Hematopoietic multipotent progenitor cell treated with erythropoietin and hydrocortisone succinate and interleukin-3 and kit ligand, for 4 days (in vitro differentiated cells): ENCODE measurements around the gene CELSR1.

Experiments used
- DNase-seq: peaks from one replicate; pipeline ENCODE4 v3.0.0-alpha.2; 2015

The CELSR1 gene

DNA sequence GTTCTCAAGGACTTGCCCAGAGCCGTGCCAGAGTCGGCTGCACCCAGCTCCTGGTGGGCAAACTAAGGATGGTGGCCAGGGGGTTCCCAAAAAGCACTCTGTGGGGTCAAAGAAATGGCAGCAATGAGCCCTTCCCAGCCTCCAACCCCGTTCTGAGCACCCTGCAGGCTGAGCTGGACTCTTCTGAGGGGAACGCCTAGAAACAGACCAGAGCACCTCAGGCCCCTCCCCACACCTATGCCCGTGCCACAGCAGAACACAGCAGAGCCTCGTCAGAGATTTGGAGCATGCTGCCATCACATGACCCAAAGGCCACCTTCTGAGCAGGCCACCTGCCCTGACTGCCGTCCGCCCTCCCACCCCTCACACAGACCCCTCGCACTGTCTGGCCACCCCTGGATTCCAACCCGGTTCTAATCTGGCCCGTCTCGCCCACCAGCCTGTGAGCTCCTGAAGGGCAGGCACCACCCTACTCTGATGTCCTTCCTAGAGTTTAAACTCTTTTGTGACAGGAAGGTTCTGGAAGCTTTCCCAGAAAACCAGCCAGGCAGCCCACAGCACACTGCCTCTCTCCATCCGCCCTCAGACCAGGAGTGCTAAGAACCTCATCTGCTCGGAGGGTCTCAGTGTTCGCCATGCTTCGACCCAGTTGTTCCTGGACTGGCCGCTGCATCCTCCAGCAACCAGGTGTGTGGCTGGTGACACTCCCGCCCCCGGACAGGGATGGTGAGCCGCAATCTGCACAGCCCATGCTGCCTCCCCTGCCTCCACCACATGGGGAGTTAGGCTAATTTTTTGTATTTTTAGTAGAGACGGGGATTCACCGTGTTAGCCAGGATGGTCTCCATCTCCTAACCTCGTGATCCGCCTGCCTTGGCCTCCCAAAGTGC is 97.6 kb downstream of the CELSR1 start:
- DNase-seq = no peak

DNA sequence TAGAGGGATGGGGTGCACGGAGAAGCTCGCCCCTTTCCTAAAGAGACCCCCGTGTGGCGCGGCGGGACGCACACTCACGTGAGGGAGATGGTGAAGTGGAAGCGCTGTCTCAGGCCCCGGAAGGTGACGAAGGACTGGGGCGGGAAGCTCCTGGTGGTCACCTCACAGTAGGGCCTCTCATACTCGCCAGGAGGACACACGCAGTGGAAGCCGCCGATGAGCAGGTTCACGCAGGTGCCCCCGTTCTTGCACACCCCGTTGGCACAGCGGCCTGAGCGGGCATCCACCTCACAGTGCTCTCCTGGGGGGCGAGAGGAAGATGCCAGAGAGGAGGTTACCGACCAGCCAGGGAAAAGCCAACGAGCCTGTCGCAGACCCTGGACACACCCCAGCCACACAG is 98.3 kb downstream of the CELSR1 start:
- no peak for DNase-seq

DNA sequence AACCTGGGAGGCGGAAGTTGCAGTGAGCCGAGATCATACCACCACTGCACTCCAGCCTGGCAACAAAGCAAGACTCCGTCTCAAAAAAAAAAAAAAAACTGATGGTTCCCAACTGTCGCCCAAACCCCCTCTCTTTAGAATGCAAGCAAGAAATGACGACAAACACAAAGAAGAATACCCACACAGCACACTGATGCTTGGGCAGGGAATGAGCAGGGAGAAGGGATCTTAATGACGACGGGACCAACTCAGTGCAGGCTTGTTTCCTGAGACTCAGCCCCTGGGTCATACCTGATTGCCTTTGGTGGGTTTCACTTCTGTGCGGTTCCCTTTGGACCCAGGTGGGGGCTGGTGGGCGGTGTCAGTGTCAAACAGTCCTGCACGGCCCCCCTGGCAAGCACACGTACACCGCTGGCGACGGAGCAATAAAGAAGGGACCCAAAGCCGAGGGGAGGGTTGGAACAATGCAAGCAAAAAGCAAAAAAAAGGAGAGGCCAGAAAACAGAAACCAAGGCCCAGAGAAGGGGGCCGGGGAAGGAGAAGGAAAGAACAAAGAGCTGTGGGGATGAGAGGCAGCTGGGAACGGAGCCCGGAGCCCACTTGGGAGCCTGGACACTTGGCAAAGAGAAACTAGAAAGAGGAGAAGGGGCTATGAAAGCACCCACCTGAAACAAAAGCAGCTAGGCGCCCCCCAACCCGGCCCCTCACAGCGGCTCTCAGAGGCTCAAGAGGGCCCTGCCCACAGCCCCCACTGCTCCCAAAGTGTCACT is 99.6 kb downstream of the CELSR1 start:
- DNase-seq = no peak

DNA sequence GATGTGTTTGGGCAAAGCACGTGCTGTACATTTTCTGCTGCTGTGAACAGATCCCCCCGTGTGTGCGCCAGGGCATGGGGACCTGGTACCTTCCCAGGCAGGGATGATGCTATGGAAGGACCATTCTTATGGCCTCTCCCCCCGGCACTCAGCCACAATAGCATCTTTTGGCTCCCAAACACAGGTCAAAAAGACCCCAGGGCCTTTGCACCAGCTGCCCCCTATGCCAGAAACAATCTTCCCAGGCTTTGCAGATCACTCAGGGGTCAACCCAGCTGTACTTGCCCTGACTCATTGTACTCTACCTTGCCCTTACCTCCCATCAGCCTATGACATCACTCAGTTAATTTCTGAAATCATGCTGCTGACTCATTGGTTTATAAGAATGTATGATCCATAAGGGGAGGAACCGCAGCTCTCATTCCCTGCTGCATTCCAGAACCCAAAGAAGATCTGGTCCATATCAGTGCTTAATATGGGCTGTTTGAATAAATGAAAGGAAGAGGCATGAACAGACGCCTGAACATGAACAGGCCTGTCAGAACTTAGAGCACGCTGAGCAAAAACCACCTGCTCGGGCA is 100.7 kb downstream of the CELSR1 start:
- DNase-seq = no peak

DNA sequence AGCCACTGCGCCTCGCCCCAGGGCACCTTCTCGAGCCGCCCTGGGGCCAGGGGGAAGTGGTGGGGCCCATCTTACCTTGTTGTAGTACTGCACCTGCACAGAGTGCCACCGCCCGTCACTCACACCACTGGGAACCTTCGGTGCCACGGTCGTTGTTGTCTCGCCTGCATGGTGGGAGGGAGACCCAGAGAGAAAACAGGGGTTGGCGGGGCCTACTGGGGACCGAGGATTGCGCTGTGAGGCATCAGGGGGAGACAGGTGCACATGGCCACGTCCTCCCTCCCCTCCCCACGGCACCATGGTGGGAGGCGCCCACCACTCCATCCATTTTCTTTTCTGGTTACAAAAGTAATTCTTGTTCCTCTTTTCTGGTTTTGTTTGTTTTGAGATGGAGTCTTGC is 104.1 kb downstream of the CELSR1 start:
- DNase-seq = no peak

DNA sequence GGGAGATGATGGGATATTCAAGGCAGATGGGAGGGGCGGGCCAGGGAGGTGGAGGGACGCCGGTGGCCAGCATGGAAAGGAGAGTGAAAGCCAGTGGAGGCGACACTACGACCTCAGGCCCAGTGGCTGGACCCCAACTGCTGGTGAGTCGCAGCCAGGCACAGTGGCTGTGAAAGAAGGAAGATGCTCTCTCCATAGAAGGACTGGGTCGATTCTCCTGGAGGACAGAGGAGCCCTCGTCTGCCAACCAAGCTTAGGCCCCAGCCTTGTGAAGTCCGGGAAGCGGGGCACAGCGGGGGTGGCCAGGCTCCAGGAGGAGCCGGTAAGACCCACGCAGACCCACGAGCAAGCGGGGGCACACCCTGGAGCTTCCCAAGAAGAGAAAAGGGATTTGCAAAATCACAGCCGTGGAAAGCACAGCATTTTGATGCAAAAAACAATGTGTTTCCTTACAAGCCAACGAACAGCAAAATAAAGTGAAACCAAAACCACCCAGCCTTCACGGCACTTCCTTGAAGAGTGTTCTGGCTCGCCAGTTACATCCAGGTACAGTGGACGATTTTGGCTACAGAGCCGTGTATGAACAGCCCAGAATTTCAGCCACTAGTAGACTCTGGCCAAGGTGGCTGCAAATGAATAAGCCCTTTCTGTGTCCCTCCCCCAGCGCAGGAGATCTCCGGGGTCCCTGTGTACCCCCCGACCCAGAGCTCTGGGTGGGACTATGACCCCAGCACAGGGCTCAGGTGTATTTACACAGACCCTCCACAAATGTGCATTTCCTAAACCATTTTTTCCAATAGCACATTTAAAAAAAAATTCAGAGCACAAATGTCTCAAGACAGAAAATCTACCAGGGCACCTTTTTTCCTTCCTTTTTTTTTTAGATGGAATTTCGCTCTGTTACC is 105.0 kb downstream of the CELSR1 start:
- peak; percentile 34 for DNase-seq

DNA sequence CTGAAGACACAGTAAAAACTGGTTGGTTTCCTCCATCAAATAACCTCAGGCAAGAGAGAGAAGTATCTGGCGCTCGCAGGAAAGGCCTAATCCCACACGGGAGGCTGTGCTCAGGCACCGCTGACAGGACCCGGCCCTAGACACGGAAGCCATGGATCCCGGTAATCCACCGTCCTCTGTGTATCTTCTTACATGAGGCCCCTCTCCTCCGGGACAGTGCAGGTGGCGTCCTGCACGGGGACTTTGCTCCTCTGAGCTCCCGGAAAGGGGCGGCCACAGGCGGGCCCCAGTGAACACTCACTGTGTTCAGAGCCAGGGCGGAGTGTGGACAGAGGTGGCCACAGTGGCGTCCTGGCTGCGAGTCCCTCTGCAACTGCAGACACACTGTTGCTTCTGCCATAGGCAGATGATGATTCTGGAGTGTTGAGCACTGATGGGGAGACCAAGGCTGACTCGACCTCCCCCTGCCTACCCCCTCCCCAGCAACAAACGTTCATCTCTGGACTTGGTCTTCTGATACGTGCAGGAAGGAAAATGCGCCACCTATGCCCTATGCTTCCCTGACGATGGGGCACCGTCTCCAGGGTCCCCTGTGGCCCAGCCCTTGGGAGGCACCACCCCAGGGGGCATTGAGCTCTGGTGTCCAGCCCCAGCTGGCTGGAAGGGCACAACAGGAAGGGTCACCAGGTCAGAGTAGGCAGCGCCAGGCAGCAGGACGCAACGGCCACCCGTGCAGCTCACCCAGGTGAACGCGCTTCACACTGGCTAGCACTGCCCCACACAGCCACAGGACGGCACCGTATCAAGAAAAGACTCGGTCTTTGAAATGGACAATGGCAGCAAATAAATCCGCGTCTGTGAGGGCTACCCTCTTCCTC is 106.2 kb downstream of the CELSR1 start:
- DNase-seq = no peak

DNA sequence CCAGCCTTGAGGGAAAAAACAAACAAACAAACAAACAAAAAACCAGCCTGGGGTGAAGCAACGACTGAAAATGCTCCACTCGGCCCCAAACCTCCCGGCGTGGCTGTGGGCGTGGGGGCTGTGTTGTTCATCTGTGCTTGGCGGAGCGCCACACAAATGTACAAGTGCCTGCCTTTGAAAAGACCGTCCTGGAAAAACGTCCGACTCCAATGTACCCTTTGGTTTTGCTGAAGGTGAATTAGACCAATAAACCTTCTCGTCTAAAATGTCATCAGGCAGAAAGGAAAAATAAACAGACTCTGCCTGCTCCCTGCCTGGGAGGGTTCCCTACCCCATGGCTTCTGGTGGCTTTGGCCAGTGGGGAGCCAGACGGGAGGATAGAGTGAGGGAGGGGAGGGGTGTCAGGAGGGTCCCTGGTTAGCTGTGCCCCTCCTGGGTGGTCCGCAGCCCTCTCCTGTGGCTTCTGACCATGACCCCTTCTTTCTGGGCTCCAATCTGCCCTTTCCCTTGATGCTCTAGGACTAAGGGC is 108.0 kb downstream of the CELSR1 start:
- DNase-seq = no peak

DNA sequence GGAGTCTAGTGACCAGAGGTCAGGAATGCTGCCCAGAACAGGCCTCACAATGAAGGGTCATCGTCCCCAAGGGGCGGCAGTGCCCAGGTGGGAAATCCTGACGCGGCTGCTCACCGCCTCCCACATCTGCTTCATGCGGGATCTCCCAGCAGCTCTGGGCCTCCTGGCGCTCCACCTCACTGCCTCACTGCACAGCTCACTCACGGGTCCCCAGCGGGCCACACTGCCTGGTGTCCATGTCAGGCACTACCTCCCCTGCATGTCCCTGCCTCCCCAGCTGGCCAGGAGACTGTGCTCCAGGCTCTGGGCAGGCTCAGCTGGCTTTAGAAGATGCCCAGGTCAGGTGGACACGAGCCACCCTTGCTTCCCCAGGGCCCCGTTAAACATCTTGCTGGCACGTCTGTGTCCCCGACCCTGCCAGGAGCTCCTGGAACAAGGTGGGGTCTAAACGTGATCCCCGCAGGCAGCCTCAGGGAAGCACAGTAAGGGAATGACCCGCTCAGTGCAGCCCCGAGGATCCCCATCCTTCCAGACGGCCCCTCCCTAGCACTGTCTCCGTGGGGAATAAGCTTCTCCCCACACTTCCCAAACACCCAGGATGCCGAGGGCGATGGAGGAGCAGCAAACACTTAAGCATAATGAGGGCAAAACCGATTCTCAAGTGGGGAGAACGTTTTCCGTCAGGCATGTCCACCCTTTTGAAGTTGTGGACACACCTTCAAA is 108.7 kb downstream of the CELSR1 start:
- DNase-seq = no peak

DNA sequence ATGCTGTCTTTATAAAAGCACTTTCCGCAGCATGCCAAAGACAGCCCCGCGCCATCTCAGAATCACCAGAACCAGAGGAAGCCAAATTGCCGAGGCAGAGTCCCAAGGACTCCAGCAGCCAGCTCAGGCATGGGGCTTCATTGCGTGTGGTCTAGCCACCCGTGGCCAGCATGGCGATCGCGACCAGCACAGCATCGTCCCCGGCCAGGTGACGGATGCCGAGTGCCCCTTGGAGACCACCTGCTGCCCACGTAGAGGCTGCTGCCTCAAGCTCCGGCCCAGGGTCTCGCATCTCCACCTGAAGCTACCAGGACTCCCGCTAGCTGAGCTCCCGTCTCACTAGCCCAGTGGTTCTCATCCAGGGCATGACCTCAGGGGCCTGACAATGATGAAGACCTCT is 109.2 kb downstream of the CELSR1 start:
- DNase-seq = no peak

DNA sequence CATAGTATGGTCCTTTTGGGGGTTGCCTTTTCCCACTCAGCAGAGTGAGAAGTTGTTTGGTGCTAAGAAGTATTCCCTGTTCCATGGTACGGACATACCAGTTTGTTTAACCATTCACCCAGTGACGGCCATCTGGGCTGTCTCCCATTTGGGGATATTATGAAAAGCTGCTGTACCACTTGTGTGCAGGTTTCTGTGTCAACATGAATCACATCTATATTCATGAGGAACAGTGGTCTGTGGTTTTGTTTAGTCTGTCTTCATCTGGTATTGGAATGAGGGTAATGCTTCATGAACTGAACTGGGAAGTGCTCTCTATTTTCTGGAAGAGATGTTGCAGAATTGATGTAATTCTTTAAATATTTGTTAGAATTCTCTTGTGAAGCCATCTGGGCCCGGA is 112.4 kb downstream of the CELSR1 start:
- no peak for DNase-seq

DNA sequence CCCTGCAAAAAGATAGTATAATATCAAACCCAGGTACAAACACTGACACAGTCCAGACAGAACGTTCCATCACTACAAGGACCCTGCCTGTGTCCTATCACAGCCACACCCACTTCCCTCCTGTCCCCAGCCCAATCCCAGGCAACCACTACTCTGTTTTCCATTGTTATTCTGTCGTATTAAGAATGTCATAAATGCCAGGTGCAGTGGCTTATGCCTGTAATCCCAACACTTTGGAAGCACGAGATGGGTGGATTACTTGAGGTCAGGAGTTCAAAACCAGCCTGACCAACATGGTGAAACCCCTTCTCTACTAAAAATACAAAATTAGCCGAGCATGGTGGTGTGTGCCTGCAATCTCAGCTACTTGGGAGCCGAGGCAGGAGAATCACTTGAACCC is 112.9 kb downstream of the CELSR1 start:
- no peak for DNase-seq

DNA sequence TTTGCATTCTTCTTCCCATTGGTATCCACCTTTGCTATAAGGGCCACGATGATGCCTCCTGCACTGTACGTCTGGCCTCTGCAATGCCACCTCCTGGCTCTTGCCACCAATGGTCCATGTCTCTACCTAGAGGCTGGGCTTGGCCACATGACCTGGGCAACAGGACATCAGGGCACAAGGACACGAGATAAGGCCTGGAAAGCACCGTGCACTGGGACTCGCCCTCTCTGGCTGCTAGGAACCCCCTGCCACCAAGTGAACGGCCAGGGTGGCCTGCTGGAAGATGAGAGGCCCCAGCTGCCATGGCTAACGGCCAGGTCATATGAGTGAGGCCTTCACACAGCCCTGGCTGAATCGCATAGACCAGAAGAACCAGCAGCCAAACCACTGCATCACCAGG is 114.5 kb downstream of the CELSR1 start:
- DNase-seq = no peak

DNA sequence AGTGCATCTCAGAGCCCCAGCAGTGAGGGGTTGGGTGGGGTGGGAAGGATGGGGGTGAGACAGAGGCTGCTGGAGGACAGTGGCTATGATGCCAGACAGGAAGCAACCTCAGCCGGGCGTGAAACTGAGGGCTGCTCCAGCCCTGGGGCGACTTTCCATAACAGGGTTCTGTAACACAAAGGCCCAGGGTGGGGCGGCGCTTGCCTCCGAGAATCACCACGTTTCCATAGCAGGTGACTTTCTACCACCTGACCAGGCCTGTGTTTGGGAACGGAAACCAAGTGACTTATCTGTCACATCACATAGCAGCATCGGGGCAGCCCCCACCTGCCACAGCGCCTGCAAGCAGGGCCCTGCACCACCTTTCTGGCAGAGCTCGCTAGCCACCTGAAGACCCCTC is 116.2 kb downstream of the CELSR1 start:
- no peak for DNase-seq

DNA sequence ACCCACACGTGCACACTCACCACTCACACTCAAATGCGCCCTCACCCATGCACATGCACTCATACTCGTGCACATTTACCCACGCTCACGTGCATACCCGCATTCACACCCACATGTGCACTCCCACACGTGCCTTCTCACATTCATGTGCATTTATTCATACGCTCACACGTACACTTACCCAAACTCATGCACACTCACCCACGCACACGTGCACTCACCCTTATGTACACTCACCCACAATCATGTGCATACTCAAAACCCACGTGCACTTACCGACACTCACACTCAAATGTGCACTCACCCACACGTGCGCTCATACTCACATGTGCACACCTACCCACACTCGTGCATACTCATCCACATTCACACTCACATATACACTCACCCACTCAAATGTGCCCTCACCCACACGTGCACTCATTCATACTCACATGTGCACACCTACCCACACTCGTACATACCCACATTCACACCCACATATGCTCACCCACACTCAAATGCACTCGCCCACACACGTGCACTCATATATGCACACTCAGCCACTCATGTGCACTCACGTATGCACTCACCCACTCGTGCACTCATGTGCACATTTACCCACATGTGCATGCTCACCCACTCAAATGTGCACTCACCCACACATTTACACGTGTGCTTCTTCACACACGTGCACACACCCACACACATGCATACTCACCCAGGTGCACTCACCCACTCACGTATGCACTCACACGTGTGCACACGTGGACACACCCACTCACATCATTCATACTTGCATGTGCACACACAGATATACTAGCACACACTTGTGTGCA is 117.5 kb downstream of the CELSR1 start:
- DNase-seq = no peak

DNA sequence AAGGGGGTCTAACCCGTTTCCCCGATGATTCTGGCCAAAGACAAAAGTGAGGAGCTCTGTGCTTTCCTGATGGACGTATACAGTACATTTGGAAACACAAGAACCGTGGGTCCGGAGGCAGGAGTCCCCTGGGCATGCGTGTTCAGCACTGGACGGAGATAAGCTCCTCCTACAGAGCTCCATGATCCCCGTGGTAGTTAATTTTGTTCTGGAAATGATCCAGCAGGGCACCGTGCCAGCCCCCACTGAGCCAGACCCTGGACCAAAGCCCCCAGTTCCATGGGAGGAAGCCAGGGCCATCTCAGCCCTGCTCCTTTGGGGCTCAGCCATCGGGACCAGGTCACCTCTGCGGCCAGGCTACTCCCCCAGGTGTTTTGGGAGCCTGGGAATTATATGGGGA is 118.6 kb downstream of the CELSR1 start:
- no peak for DNase-seq

DNA sequence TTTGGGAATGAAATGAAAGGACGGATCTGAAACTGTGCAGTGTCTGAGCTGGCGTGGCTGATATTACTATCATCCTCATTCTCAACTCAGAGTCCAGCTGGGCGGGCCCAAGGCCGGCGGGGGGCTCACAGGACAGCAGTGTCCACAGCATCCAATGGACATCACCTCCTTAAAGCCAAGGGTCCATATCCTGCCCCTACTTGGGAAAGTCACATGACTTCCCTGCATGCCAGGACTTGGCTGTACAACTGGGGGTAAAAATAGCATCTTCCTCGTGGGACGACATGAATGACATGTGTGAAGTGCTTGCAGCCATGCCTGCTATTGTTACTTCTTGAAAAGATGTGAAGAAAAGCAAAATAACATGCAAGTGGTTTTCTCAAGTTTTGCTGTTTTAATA is 119.7 kb downstream of the CELSR1 start:
- no peak for DNase-seq

DNA sequence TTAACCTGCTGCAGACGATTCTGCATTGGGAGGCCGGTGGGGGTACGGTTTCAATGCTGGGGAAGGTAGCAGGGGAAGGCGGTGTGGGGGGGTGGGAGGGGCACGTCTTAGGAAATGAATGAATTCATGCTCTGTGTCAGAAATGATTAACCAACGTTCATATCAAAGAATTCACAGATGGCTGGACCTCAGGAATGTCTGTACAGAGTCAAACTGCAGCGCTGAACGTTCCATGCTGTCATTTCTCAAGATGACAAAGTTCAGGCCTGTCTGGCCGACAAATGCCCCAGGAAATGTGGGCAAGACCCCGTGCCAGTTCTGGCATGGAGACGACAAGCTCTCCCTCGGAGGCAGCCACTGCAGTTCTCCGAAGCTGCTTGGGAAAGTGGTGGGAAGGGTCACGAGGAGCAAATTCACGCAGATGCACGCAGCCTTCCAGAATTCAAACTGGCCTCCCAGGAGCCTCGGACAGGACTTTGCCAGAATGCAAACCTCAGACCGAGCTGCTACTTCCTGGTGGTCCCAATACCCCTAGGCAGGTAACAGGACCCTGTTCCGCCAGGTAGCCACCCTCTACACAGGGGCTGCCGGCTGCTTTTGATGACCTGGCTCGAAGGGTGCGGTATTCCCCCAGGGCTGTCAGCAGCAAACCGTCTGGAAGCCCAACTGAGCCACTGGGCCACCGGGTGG is 120.4 kb downstream of the CELSR1 start:
- no peak for DNase-seq

DNA sequence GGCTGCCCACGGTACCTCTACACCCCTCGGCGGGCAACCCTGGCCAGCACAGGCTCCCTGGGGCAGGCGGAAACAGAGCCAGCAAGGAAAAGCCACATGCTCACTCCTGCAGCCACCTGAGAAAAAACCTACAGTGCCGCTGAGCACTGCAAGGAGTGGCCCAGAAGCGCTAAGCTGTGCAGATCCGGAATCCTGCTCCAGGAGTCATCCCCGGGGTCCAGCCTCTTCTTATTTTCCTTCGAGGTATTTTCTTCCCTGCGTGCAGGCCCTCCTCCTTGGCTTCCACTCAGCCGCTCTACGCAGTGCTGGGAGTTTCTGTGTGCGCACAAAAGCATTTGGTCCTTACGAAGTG is 120.9 kb downstream of the CELSR1 start:
- no peak for DNase-seq
